ENCODE measurements around the gene MAP2K3.
"Not testable (repeated sequence)": the region's sequence is repeated elsewhere in the genome, so short reads cannot be mapped to it uniquely, and the experiment has no call there.

MAP2K3 gene

DNA sequence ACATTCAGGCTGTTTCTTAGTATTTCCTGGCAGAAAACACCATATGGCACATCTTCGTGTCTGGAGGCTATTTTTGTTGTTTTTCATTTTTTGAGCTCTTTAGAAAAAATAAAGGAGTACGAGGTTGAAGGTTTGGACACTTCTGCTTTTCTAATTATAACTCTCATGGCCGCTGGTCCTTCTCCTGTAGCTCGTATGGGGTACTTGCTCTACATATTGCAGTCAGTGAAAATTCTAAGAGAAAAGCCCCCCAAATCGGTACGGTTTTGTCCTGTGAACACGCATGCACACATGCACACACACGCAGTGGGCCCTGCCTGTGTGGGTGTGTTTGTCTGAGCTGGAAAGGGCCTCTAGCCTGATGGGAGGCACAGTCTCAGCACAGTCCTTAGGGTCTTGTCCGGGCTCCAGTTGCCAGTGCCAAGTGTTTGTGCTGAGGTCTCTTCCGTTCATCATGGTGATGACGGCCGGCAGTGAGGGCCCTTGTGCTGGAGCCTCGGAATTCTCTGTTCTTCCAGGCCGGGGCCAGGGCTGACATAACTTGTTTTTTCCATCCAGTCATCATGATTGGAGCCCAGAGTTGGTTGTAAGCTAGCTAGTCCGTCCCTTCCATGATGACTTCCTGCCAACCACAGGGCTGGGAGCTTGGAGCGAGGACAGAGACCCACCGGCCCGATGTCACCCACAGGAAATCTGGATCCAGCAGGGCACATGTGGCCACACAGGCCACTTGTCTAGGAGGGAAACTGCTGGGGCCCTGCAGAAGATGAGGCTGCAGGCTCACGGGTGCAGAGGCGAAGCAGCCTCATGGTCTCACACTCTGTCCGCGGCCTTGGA lies 26.5 kb downstream of the MAP2K3 start:
- H3K4me2 ChIP-seq; H3K9ac ChIP-seq; H2AFZ ChIP-seq (ENCODE audit: low read depth); H3K4me3 ChIP-seq (IDR thresholded peaks at IDR 0.05; ENCODE audit: insufficient read depth, low read depth, low read length); H3K27ac ChIP-seq; H3K4me1 ChIP-seq (ENCODE audit: low read depth, poor library complexity, severe bottlenecking); H3K36me3 ChIP-seq (ENCODE audit: insufficient read depth); H3K27me3 ChIP-seq (ENCODE audit: insufficient read depth, low read depth); H3K79me2 ChIP-seq (ENCODE audit: insufficient read depth, low read depth); H4K20me1 ChIP-seq (ENCODE audit: insufficient read depth): not testable (repeated sequence)

GRCh38 chr17:21313320-21313719 lies 28.8 kb downstream of the MAP2K3 start:
- Histone ChIP-seq H2AFZ (ENCODE audit: low read depth) (no peak overlapping the region), H3K4me3 (IDR thresholded peaks at IDR 0.05; ENCODE audit: insufficient read depth, low read depth, low read length) (no peak overlapping the region), H3K27me3 (ENCODE audit: insufficient read depth, low read depth) (no peaks in the 10 kb centered on the region), H3K27ac (no peak overlapping the region), H3K9ac (no peak overlapping the region), H3K36me3 (ENCODE audit: insufficient read depth) (no peaks in the 10 kb centered on the region), H3K4me2 (no peak overlapping the region), H4K20me1 (ENCODE audit: insufficient read depth) (no peaks in the 10 kb centered on the region), H3K79me2 (ENCODE audit: insufficient read depth, low read depth) (no peaks in the 10 kb centered on the region), H3K4me1 (ENCODE audit: low read depth, poor library complexity, severe bottlenecking) (no peaks in the 10 kb centered on the region)
- no peak for TF ChIP-seq CTCF (conservative IDR thresholded peaks at IDR 0.05; ENCODE audit: low read depth, low read length)

DNA sequence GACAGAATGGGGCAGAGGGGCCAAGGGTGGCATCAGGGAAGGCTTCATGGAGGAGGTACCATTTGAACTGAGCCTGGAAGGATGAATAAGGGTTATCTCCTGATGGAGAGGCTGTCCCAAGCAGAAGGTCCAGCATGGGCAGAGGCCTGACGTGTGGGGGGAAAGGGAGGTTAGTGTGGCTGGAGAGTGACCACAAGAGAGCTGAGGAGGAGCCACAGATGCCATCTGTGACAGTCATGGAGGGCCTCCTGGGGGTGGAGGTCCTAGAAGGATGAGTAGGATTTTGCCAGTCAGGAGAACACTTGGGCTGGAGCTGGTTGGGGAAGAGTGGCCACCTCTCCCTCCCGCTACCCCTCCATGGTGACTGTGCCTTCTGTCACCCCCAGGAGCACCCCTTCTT lies 29.2 kb downstream of the MAP2K3 start:
- H3K27me3 ChIP-seq (ENCODE audit: insufficient read depth, low read depth); H3K79me2 ChIP-seq (ENCODE audit: insufficient read depth, low read depth); H3K4me1 ChIP-seq (ENCODE audit: low read depth, poor library complexity, severe bottlenecking); H3K9ac ChIP-seq; H3K4me3 ChIP-seq (IDR thresholded peaks at IDR 0.05; ENCODE audit: insufficient read depth, low read depth, low read length); H4K20me1 ChIP-seq (ENCODE audit: insufficient read depth); H2AFZ ChIP-seq (ENCODE audit: low read depth); H3K36me3 ChIP-seq (ENCODE audit: insufficient read depth); H3K27ac ChIP-seq; H3K4me2 ChIP-seq: not testable (repeated sequence)

DNA sequence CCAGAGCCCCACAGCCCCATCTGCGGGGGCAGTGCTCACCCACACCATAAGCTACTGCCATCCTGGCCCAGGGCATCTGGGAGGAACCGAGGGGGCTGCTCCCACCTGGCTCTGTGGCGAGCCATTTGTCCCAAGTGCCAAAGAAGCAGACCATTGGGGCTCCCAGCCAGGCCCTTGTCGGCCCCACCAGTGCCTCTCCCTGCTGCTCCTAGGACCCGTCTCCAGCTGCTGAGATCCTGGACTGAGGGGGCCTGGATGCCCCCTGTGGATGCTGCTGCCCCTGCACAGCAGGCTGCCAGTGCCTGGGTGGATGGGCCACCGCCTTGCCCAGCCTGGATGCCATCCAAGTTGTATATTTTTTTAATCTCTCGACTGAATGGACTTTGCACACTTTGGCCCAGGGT lies 29.8 kb downstream of the MAP2K3 start:
- not testable (repeated sequence) for H3K4me1 ChIP-seq (ENCODE audit: low read depth, poor library complexity, severe bottlenecking); H3K27ac ChIP-seq; H4K20me1 ChIP-seq (ENCODE audit: insufficient read depth); H3K4me3 ChIP-seq (IDR thresholded peaks at IDR 0.05; ENCODE audit: insufficient read depth, low read depth, low read length); H3K4me2 ChIP-seq; H3K9ac ChIP-seq; H3K79me2 ChIP-seq (ENCODE audit: insufficient read depth, low read depth); H2AFZ ChIP-seq (ENCODE audit: low read depth); H3K36me3 ChIP-seq (ENCODE audit: insufficient read depth); H3K27me3 ChIP-seq (ENCODE audit: insufficient read depth, low read depth)

- H3K79me2 ChIP-seq (ENCODE audit: insufficient read depth, low read depth); H3K4me1 ChIP-seq (ENCODE audit: low read depth, poor library complexity, severe bottlenecking); H3K4me3 ChIP-seq (IDR thresholded peaks at IDR 0.05; ENCODE audit: insufficient read depth, low read depth, low read length); H3K4me2 ChIP-seq; H4K20me1 ChIP-seq (ENCODE audit: insufficient read depth); H2AFZ ChIP-seq (ENCODE audit: low read depth); H3K9ac ChIP-seq; H3K27ac ChIP-seq; H3K36me3 ChIP-seq (ENCODE audit: insufficient read depth); H3K27me3 ChIP-seq (ENCODE audit: insufficient read depth, low read depth): not testable (repeated sequence)
Observed at GRCh38 chr17:21314701-21315111, 30.2 kb downstream of the MAP2K3 start.

DNA sequence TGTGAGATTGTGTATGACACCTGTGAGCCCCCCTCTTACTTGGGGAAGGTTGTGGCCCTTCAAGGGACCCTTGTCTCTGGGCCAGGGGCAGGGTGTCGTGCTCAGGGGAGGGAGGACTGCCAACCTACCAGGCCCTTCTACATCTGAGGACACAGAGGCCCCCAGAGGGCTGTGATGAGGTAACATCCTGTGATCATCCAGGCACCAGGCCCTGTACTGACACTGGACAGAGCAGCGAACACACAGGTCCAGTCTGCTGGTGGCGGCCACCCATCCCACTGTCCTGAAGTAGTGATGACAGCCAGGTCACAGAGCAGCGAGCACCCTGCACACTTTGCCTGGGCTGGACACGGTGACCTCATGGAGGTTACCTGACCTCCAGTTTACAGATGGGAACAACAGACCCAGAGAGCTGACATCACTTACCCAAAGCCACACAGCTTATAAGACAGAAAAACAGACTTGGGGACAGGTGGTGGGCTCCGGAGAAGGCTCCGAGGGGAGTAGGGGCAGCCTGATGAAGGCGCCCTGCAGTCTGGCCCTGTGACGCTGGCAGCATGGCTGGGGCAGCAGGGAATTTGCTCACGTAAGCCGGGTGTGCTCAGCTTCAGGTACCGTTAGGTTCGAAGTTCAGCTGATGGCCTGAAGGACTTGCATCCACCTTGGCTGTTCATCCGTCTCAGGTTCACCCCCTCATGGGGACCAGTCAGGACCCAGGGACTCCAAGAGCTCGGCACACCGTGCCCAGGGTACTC lies 30.9 kb downstream of the MAP2K3 start:
- H3K27me3 ChIP-seq (ENCODE audit: insufficient read depth, low read depth); H3K27ac ChIP-seq; H3K4me2 ChIP-seq; H3K9ac ChIP-seq; H4K20me1 ChIP-seq (ENCODE audit: insufficient read depth); H3K36me3 ChIP-seq (ENCODE audit: insufficient read depth); H3K4me3 ChIP-seq (IDR thresholded peaks at IDR 0.05; ENCODE audit: insufficient read depth, low read depth, low read length); H3K79me2 ChIP-seq (ENCODE audit: insufficient read depth, low read depth); H3K4me1 ChIP-seq (ENCODE audit: low read depth, poor library complexity, severe bottlenecking); H2AFZ ChIP-seq (ENCODE audit: low read depth): not testable (repeated sequence)

DNA sequence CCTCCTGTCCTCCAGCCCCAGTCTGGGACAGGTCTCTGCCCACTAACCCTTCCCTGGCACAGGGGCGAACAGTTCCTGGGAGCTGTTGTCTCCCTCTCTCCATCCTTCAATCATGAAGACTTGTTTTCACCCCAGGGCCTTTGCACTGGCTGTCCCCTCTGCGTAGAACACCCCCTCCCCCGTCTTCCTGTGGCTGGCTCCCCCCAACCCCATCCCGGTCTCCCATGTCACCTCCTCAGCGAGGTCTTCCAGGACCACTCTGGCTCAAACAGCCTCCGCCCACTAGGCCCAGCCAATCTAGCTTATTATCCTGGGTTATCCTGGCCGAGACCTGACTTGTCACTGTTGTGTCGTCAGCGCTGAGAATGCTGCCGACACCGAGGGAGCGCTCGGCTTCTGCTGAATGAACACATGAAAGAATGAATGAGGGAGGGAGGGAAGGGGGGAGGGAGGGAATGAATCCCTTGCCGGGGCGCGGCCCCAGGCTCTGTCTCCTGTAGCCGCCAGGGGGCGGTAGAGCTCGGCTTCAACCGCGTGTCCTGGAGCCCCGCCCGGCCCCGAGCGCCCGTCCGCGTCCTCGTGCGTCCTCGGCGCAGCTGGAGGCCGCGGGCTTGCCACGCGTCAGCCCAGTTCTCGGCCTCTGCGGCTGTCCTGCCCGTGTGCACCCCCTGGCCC lies 31.8 kb downstream of the MAP2K3 start:
- not testable (repeated sequence) for H3K9ac ChIP-seq; H3K27me3 ChIP-seq (ENCODE audit: insufficient read depth, low read depth); H3K36me3 ChIP-seq (ENCODE audit: insufficient read depth); H3K4me1 ChIP-seq (ENCODE audit: low read depth, poor library complexity, severe bottlenecking); H3K79me2 ChIP-seq (ENCODE audit: insufficient read depth, low read depth); H4K20me1 ChIP-seq (ENCODE audit: insufficient read depth); H3K27ac ChIP-seq; H3K4me3 ChIP-seq (IDR thresholded peaks at IDR 0.05; ENCODE audit: insufficient read depth, low read depth, low read length); H2AFZ ChIP-seq (ENCODE audit: low read depth); H3K4me2 ChIP-seq

DNA sequence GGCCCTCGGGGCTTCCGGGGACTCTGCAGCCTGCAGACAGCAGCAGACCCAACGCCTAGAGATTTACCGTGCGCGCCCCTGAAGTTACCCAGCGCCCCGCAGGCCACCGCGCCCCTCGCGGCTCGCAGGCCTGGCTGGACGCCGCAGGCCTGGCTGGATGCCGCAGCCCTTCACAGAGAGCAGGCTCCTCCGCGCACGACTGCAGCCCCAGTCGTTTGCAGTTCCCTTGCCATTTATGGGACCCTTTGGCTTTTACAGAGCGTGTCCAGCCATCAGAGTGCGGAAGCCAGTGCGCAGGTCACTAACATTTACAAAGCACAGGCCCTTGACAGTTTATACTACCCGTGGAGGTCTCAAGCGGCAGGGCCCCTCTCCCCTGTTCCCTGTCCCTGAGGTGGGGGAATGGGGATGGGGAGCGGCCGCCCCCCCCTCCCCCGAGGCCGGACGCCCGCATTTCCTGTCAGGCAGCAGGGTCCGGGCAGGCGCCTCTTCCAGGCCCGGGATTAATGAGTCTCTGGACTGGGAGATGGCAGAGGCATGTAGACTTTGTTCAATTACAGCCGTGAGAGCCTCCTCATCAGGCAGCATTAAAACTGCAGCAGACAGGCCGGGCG lies 32.5 kb downstream of the MAP2K3 start:
- H3K4me3 ChIP-seq (IDR thresholded peaks at IDR 0.05; ENCODE audit: insufficient read depth, low read depth, low read length); H4K20me1 ChIP-seq (ENCODE audit: insufficient read depth); H3K36me3 ChIP-seq (ENCODE audit: insufficient read depth); H3K4me1 ChIP-seq (ENCODE audit: low read depth, poor library complexity, severe bottlenecking); H3K79me2 ChIP-seq (ENCODE audit: insufficient read depth, low read depth); H3K9ac ChIP-seq; H3K27ac ChIP-seq; H3K4me2 ChIP-seq; H2AFZ ChIP-seq (ENCODE audit: low read depth); H3K27me3 ChIP-seq (ENCODE audit: insufficient read depth, low read depth): not testable (repeated sequence)

DNA sequence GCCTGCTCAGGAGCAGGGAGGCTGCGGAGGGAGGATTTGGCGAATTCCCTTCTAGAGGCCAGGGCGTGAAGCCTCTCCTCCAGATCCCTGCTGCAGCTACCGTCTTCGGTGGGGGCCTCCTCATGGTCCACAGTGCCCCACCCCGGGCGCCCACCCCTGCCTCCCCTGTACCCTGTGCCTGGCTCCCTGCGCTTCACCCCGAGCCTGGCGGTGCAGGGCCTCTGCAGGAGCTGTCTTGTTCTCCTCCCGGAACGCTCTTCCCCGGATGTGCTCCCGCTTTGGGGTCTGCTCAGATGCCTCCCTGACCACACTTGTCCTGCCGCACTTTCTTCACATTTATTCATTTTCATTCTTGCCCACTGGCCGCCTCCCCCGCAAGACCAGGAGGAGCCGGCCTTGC lies 33.3 kb downstream of the MAP2K3 start:
- H3K79me2 ChIP-seq (ENCODE audit: insufficient read depth, low read depth); H3K27ac ChIP-seq; H3K4me3 ChIP-seq (IDR thresholded peaks at IDR 0.05; ENCODE audit: insufficient read depth, low read depth, low read length); H3K4me1 ChIP-seq (ENCODE audit: low read depth, poor library complexity, severe bottlenecking); H3K36me3 ChIP-seq (ENCODE audit: insufficient read depth); H3K4me2 ChIP-seq; H3K9ac ChIP-seq; H3K27me3 ChIP-seq (ENCODE audit: insufficient read depth, low read depth); H4K20me1 ChIP-seq (ENCODE audit: insufficient read depth); H2AFZ ChIP-seq (ENCODE audit: low read depth): not testable (repeated sequence)

Data from KMS-11 (cell line).